Activated CD4-positive, alpha-beta T cell treated with anti-CD3 and anti-CD28 coated beads, Interleukin-10, Interleukin-2, amounts not matched to agents 100 ng/mL and 50 ng/mL, durations not matched to agents 16 hours and 8 hours (primary cell): Measurements from ENCODE around the gene LTO1.
"Not testable (repeated sequence)": the region's sequence is repeated elsewhere in the genome, so short reads cannot be mapped to it uniquely, and the experiment has no call there.

Experiments
- DNase-seq: peaks from one replicate; pipeline ENCODE4 v3.0.0-alpha.2; 2020

LTO1 gene

GRCh38 chr11:69700278-69701140 is 25.4 kb upstream of the LTO1 start:
- DNase-seq: no peak

- no peak for DNase-seq
Observed at GRCh38 chr11:69699213-69699612, 24.1 kb upstream of the LTO1 start.

DNA sequence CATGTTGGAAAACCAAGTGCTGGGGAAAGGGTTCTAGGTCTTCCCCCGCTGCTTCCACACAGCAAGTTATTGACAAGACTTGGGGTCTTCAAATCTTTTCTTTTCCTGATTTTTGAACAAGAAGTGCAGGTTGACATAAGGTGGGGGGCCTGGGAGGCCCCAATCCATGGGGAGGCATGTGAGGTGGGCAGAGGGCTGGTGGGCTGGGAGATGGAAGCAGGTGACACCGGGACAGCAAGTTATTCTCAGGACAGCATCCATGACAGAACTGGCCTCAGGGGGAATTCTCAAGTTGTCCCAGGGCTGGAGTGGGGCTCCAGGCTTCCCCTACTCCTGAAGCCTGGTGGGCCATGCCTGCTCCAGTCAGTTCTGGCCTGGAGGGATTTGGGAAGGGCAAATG is 23.2 kb upstream of the LTO1 start:
- DNase-seq: no peak

DNA sequence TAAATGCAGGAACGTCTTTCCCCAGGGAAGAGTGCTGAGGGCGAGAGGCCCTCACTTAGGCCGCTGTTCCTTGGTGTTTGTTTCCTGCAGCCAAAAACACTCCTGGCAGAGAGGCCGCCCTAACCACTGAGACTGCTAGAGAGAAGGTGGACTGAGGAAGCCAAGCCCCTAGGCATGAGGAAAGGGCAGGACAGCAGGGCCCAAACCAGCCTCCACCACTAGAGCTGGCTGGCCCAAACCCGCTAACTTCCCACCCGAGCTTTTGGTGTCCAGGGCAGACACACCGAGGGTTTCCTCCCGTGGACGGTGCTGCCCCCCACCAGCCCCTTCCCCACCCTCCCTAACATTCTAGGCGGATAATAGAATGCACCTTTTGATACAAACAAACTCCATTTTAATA is 22.7 kb upstream of the LTO1 start:
- DNase-seq: no peak

DNA sequence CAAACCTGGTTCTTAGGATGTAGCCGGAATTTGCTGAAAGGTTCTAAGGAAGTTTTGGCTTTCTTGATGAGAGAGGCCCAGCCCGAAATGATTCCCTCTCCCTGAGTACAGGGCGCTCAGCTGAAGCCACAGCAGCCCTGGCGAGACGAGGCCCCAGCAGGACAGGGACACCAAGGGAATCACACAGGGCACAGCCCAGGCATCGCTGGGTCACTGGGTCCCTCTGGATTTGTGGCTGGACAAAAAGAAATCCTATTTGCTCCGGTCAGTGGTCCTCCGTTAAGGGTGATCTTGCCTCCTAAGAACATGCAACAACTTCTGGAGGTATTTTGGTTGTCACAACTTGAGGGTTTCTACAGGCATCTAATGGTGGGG is 22.3 kb upstream of the LTO1 start:
- DNase-seq: no peak

DNA sequence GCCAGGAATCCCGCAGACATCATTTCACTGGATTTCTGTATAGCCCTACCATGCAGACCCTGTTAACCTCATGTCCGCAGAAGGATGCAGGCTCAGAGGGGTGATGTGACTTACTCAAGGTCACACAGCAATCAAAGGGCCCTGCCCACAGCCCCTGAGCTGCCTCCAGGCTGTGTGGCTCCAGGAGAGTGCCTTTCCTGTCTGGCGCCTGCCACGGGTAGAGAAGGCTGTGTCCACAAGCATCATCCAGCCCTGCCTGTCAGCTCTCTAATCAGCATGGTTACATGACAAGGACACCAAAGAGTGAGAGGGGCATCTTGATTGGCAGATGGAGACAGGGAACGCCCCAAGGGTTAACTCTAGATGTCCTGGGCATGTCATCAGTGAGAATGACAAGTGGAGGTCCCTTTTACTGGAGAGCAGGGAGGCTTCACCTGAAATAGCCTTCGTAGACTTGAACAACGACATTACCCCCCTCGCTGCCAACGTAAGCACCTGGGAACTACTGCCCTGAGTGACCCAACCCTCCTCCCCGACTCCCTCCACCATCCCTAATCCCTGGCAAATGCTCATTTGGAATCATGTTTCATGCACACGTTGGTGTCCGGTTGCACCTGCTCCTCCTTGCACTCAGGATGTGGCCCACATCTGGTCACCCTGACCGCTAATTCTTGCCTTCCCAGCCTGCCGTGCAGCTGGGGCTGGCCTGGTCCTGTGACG is 21.8 kb upstream of the LTO1 start:
- no peak for DNase-seq

GRCh38 chr11:69695995-69696394 is 20.8 kb upstream of the LTO1 start:
- not testable (repeated sequence) for DNase-seq

DNA sequence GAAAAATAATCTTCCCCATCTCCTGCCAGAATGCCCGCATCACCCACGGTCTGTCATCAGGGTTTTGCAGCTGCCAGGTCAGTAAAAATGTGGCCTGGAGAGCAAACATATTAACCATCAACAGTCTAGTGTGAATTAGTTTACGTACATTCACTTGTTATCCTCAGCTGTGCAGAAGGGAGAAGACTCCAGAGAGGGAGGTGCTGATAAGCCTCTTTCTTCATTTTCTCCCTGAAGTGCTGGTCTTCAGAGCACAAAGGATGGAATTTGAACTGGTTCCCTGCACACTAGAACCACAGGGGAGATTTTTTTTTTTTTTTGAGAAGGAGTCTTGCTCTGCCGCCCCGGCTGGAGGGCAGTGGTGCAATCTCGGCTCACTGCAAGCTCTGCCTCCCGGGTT is 20.4 kb upstream of the LTO1 start:
- no peak for DNase-seq

GRCh38 chr11:69694781-69695180 is 19.6 kb upstream of the LTO1 start:
- no peak for DNase-seq

- no peak for DNase-seq
Observed at GRCh38 chr11:69692422-69692821, 17.3 kb upstream of the LTO1 start.

GRCh38 chr11:69691463-69691862 is 16.3 kb upstream of the LTO1 start:
- peak; percentile 31 for DNase-seq

DNA sequence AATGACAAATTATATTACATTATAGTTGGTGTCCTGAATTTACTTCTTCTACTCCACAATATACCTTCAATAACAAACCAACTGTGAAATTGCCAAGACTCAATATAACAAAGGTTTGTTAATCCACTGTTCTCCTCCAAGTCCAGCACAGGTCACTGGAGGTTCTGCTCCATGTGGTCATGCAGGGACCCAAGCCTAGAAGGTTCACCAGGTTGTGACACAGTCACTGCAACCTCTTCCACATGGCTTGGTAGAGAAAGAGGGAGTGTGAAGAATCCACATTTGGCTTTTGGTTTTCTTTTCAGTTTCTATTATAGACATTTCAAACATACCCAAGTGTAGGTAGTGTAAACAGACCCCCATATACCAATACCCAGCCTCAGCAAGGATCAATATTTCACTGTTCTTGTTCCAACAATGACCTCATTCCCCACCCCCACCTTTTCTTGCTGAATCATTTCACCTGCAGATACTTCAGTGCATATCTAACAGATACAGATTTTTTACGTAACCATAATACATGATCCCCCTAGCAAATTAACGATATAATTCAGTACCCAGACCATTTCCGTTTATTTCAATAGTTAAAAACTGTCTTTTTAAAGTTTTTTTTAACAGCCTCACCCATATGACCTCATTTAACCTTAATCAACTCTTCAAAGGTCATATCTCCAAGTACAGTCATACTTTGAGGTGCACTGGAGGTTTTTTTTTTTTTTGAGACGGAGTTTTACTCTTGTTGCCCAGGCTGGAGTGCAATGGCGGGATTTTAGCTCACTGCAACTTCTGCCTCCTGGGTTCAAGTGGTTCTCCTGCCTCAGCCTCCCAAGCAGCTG is 14.5 kb upstream of the LTO1 start:
- DNase-seq: no peak

- DNase-seq: peak; percentile 27
Observed at GRCh38 chr11:69687969-69688771, 13.0 kb upstream of the LTO1 start.

DNA sequence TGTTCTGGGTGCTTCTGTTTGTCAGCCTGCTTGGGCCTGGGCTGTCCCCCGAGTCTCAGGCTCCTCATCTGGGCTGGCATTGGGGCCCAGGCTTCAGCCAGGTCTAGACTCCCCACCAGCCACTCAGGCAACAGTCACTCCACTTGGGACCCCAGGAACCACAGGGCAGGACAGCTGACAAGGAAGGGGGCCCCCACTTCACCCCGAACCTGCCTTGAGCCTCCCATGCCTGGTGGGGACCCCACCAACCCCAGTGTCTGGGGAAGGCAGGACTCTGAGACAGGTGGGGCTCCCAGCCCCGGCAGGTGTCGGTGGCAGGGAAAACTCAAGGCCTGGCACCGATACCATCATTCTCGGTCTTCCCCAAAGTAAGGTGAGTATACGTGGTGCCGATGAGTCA is 11.7 kb upstream of the LTO1 start:
- no peak for DNase-seq

DNA sequence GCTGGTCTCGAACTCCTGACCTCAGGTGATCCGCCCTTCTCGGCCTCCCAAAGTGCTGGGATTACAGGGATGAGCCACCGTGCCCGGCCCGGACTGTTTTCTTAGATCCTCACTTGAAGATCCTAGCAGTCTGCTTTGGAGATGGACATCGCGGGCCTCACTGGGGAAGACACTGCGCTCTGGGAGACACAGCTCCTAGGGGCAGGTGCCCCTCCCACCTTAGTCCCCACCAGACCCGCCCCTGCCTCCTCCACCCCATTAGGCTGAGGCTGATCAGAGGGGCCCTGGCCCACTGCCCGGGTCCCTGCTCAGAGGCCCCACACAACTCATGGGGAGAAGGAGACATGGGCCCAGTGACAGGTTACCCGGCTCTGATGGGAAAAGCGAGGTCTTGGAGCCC is 11.3 kb upstream of the LTO1 start:
- no peak for DNase-seq

- no peak for DNase-seq
Observed at GRCh38 chr11:69685348-69685747, 10.2 kb upstream of the LTO1 start.

GRCh38 chr11:69684651-69685050 is 9.5 kb upstream of the LTO1 start:
- DNase-seq: no peak

- DNase-seq: no peak
Observed at GRCh38 chr11:69683764-69684333, 8.7 kb upstream of the LTO1 start.

DNA sequence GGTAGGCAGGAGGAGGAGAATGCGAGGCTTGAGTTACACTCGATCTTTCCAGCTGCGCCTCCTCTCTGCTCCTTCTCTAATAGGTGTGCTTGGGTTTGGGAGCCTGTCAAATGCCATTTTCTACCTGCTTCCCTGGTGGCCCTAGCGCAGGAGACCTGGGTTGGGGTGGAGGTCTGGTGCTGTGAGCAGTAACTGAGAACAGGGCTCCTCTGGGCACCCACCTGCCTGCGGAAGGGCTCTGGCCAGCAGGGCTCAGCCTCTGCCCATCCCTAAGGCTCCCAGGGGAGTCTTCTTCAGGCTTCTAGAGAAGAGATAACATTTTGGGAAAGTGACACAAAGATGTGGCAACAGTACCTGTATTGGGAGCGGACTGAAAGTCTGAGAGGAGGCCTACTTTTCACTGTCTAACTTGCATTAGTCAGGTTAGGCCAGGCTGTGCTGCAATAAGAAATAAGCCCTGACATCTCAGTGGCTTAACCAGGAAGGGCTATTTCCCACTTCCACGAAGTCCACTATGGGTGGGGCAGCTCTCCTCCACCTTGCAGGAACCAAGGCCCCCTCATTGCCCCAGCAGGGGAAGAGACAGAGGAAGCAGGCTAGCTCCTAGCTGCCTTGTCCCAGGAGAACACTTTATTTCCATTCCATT is 7.7 kb upstream of the LTO1 start:
- no peak for DNase-seq

- no peak for DNase-seq
Observed at GRCh38 chr11:69682221-69682620, 7.1 kb upstream of the LTO1 start.

GRCh38 chr11:69680688-69681087 is 5.5 kb upstream of the LTO1 start:
- no peak for DNase-seq

DNA sequence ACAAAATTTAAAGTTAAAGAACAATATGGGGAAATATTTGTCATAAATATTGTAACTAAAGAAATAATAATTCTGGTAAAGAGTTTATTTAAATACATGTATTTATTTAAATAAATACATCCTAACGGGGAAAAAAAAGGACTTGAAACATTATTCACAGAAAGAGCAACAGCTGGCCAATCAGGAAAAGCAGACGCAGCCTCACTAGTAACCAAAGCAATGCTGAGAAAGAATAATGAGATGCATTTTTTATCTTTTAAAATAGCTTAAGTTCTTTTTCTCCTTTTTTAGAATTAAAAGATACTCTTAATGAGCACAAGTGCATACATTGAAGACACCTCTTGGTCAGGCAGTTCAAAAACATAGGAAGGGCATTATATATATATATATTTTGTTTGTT is 2.6 kb upstream of the LTO1 start:
- no peak for DNase-seq
